Erythroblast (primary cell): ENCODE data around the gene TMEM94.

Experiments
- GATA1 ChIP-seq: IDR thresholded peaks from 2 replicates; pipeline ENCODE4 v1.6.1; 2011; ENCODE audit warnings: low read depth, mild to moderate bottlenecking, control low read depth, low read length, moderate library complexity
- POLR2A ChIP-seq: IDR thresholded peaks from 2 replicates; pipeline ENCODE4 v1.6.1; 2011; ENCODE audit warnings: mild to moderate bottlenecking, low read length

GRCh38 chr17:75433218-75433783 lies 23.1 kb upstream of the TMEM94 start:
- TF ChIP-seq POLR2A (no peak), GATA1 (no peak)
